ENCODE data around the gene ACOT12.
"Not testable (repeated sequence)": the region's sequence is repeated elsewhere in the genome, so short reads cannot be mapped to it uniquely, and the experiment has no call there.

The ACOT12 gene

GRCh38 chr5:81397176-81397575 lies 3.2 kb upstream of the ACOT12 start:
- no peak for DNase-seq

DNA sequence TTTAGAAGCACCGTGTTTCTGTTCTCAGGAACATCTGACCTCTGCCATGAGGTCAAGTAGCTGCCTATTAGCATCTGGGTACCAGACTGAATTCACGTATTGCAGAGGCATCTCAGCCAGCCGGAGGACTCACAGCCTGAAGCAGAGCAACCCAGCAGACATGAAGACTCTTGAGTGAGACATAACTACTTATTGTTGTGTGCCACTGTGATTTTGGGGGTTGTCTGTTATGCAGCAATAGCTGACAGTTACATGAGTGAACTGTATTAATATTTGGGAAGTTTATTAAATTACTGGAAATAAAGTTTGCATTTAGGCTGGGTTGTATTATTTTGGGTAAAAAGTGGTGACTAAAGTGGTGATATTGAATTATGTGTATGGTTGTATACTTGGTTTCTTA lies 1.3 kb upstream of the ACOT12 start:
- no peak for DNase-seq

- no peak for DNase-seq
These were observed 528 bp downstream of the ACOT12 start for GRCh38 chr5:81393430-81393782.

DNA sequence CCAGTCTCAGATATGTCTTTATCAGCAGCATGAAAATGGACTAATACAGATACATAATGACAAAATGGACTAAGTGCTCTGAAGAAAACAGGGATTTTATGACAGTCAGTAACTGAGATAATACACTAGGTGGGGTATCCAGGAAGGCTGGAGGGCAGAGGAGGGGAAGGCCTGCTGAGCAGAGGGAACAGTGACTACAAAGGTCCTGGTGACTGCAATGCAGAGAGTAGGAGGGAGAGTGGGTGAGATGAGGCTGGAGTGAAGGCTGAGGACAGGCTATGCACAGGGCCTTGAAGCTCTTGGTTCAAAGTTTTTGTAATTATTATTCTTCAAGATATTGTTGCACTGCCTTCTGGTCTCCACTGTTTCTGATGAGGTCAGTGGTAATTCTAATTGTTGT lies 4.9 kb downstream of the ACOT12 start:
- no peak for DNase-seq

DNA sequence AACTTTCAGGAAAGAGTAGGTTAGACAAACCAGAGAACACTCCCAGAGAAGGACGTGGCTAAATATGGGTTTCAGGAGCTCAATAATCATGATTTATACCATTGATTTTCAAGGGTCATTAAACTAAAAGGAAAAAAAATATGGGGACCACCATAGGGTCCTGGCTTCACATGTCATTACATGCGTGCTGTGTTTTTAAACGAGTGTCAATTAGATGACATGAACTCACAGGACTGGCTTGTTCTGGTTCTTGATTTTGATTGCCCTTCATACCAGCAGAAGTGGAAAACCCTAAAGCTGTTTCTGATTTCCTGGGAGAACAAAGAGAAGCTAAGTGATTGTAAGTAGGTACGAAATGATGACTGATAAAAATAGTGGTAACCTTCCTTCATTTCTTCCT lies 5.8 kb downstream of the ACOT12 start:
- no peak for DNase-seq

GRCh38 chr5:81383867-81384266 lies 10.1 kb downstream of the ACOT12 start:
- DNase-seq, result no peak

DNA sequence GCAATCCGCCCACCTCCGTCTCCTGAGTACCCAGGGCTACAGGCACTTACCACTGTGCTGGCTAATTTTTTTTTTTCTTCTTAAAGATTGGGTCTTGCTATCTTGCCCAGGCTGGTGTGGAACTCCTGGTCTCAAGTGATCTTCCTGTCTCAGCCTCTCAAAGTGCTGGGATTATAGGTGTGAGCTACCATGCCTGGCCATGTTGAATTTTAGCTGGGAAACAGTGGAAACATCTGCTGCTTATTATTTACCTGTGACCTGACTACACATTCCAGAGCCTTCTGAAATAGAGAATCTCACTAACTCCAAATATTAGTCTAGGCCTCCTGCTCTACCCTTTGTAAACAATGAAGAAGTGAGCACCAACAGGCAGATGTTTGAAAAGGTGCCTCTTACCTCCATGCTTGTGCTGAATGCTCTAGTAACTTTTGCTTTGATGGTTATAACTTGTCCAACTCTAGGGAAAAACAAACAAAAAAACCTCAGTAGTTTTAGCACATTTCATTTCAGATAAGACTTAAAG lies 22.5 kb downstream of the ACOT12 start:
- DNase-seq, result no peak

DNA sequence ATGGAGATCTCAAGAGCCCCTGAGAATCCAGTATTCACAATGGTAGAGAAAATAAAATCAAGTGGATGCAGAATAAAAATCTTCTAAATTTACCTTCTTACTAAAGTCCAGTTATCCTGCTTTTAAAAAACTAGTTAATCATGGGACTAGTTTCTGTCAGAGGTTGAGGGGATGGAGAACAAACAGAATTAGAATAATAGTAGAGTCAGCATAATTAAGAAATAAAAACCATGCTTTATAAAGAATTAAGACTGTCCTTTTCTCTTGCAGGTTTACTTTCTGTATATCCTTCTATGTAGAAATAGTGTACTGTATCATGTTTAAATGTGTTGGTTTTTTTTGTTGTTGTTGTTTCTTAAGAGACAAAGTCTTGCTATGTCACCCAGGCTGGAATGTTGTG lies 23.0 kb downstream of the ACOT12 start:
- DNase-seq, result no peak

- no peak for DNase-seq
These were observed 28.4 kb downstream of the ACOT12 start for GRCh38 chr5:81365541-81365940.

- DNase-seq, result no peak
These were observed 30.7 kb downstream of the ACOT12 start for GRCh38 chr5:81363093-81363871.

- no peak for DNase-seq
These were observed 32.3 kb downstream of the ACOT12 start for GRCh38 chr5:81361600-81361999.

- no peak for DNase-seq
These were observed 33.3 kb downstream of the ACOT12 start for GRCh38 chr5:81360640-81361039.

DNA sequence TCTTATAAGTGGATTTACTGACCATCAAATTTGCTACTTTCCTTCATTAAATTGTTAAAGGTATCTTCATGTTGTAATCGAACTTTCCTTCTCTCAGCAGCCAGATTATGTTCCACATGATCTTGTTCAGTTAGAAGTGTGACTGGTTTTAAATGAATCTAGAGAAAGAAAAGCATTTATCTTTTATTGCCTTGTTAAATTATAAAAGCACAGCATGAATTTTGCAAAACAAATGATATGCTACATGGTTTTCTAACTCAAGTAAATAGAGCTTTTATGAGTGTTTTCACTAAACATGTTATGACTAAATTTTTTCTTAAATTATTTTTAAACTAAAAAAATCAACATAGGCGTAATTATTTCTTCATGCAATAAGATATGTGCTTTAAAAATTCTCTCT lies 34.1 kb downstream of the ACOT12 start:
- no peak for DNase-seq

GRCh38 chr5:81359108-81359507 lies 34.8 kb downstream of the ACOT12 start:
- no peak for DNase-seq

DNA sequence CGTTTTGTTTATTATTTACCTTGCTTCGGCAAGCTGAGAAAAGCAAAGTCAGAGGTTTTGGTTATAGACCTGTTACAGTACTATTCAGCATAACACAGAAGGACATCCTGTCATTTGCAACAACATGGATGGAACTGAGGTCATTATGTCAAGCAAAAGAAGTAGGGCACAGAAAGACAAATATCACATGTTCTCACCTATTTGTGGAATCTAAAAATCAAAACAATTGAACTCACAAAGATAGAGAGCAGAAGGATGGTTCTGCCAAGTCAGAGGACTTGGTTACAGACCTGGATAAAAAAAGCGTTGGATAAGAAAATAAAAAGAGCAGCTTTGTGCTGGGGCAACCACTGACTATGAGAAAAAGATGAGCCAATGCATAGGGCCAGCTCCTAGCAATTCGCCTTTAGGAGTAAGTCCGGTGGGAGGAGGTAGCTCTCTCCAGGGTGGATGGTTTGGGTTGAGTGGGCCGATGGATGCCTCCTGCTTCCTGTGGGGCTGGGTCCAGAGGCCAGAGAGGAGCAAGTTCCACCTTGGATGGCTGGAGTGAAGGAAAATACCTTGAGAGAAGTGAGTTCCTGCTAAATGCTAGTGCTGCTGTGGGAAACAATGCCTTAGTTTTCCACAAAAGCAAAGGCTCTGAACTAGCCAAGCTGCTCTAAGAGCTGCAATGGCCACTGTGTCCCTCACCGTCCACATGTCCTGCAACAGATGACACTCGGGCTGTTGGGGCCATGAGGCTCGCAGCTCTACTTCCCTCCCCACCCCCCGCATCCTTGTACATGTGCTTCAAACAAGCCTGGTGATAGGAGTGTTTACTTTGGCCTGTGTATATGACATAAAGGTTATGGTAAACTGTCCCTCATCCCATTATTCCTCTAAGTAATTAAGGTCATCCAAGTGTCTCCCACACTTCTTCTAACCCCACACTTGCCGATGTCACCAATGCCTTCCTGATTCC lies 38.4 kb downstream of the ACOT12 start:
- DNase-seq, result no peak

- DNase-seq, result no peak
These were observed 39.8 kb downstream of the ACOT12 start for GRCh38 chr5:81354093-81354492.

DNA sequence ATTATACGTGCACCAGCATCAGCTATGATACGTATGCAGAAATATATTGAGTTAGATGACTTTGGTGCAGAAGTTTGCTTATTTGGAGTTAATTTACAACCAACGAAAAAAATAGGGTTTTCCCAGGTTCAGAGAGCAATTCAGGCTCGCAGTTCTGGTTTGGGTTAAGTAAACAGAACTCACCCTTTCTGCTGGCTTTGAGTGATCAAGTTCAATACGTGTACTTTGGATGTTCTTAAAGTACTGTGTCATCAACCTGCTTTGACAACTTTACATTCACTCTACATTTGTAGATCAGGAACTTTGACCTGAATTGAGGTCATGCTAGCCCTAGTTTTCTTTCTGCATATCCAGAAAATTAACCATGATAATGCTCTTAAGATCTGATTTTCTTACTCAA lies 40.7 kb downstream of the ACOT12 start:
- no peak for DNase-seq

- DNase-seq, result no peak
These were observed 43.4 kb downstream of the ACOT12 start for GRCh38 chr5:81350507-81350906.

DNA sequence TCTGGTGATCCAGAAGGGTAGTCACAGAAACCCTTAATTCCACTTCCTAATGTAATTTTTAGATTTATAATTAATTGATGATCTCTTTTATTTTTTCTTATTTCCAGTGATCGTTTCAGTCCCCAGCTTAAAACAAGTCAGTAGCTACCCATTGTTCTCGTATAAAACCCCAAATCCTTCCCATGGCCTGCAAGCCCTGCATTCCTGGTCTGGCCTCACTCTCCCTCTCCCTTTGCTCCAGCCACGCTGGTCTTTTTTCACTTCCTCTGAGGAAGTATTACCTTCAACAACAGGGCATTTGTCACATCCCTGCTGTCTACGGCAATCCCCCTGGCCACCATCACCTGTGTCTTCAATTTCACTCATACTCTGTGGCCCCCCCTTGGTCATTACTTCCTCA lies 44.8 kb downstream of the ACOT12 start:
- DNase-seq, result no peak

DNA sequence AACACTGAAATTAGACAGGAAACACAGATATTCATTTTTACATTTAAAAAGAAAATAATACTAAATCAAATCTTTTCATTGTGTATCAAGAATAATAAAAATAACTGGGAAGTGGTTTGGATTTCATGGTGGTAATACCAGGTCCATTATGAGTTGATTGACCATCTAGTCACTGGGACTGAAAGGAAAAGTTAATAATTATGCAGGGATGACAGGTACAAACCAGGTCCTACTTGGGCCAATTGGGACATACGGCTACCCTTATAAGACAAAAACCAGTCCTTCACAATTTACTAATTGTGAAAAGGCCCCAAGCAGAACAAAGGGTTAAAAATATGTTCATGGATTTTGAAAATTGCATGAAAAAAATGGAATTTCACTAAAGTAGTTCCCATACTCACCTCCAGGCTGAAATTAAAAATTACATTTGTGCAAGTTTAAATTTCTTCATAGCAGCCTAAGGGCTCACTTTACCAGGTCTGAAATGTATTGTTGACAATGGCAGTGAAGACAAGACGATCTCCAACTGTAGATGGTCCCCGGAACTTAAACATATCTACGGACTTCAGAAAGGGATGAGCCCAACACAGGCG lies 48.4 kb downstream of the ACOT12 start:
- no peak for DNase-seq

DNA sequence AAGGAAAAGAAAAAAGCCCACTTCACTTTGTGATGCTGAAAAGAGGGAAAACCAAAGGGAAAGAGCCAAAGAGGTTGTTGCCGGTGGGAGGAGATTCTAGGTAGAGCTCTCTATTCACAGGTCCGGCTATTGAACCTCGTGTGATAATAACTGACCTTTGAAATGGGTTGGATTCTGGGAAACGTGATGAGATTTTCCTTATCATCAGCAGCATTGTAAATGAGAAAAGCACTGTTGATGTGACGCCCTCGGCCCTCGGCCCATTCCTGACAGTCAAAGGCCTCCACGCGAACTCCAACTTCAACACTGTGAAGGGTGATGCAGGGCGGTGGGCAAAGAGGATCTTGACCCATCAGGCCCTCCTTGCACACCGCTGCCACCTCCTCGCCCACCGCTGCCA lies 49.2 kb downstream of the ACOT12 start:
- DNase-seq, result no peak

DNA sequence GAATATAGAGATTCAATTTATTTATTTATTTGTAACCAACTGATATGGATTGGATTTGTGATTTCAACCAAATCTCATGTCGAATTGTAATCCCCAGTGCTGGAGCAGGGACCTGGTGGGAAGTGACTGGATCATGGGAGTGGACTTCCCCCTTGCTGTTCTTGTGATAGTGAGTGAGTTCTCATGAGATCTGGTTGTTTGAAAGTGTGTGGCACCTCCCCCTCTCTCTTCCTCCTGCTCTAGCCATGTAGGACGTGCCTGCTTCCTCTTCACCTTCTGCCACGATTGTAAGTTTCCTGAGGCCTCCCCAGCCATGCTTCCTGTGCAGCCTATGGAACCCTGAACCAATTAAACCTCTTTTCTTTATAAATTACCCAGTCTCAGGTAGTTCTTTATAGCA lies 55.7 kb downstream of the ACOT12 start:
- DNase-seq, result not testable (repeated sequence)

GRCh38 chr5:81337803-81338202 lies 56.1 kb downstream of the ACOT12 start:
- no peak for DNase-seq

DNA sequence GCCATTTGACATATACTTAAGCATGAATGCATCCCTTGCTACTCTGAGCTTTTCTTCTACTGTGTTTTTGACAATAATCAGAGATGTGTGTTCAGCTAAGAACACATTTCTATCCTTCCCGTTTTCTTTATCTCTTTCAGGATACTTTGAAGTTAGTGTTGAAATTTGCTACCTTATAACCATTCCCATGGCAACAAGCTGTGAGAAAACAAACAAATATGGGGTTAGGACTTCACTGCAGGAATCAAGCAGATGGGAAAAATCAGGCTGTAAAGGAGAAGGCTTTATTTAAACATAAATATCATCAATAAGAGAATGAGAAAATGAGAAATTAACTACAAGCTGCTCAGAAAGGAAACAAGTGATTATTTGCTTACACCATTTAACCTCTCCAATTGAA lies 57.4 kb downstream of the ACOT12 start:
- no peak for DNase-seq
